Chondrocyte (in vitro differentiated cells): Measurements from ENCODE around the gene C11orf68. TPM values are rescaled to one million over a fixed set of nuclear protein-coding genes. Genes with fewer than 3 reads are reported as not detected.
A peak's percentile ranks its signal among the peaks of the same experiment; 100 is the strongest.

Experiments
- DNase-seq: peaks from one replicate; pipeline ENCODE4 v3.0.0; 2021; ENCODE audit warnings: mixed read lengths, low spot score
- H3K27ac Mint-ChIP-seq: one replicate; pipeline ENCODE4 v1.8.0; 2021; ENCODE audit warnings: mild to moderate bottlenecking, moderate library complexity, mixed read lengths; ENCODE audit not compliant: unreplicated experiment
- H3K27me3 Mint-ChIP-seq: 2 replicates; pipeline ENCODE4 v1.8.0; 2021; ENCODE audit warnings: low read depth, mixed read lengths
- H3K36me3 Mint-ChIP-seq: 2 replicates; pipeline ENCODE4 v1.8.0; 2021; ENCODE audit warnings: low read depth, mixed read lengths
- H3K4me1 Mint-ChIP-seq: 2 replicates; pipeline ENCODE4 v1.8.0; 2021; ENCODE audit warnings: low read depth, mild to moderate bottlenecking, mixed read lengths
- H3K4me3 Mint-ChIP-seq: one replicate; pipeline ENCODE4 v1.8.0; 2021; ENCODE audit warnings: mild to moderate bottlenecking, moderate library complexity, mixed read lengths; ENCODE audit not compliant: unreplicated experiment
- H3K9me3 Mint-ChIP-seq: 2 replicates; pipeline ENCODE4 v1.8.0; 2021; ENCODE audit warnings: low read depth, mixed read lengths
- CTCF ChIP-seq: fragments of 200-600 bp; sonication (generic); IDR thresholded peaks from 2 replicates; pipeline ENCODE4 v1.5.0; 2021; ENCODE audit warnings: antibody characterized with exemption, mild to moderate bottlenecking, moderate library complexity
- total RNA-seq: library from RNA; stranded (reverse); gene quantifications from 3 replicates; pipeline ENCODE4 v1.2.1, GENCODE V29; 2021

The C11orf68 gene
- total RNA-seq, 1 donor from 2014 or later = 68.8 TPM

GRCh38 chr11:65932558-65932919 lies 13.7 kb upstream of the C11orf68 start:
- Mint-ChIP-seq H3K27ac (no peak overlapping the region), H3K4me1 (peaks cover 3% of the 10 kb centered on the region)
- no peak for DNase-seq

GRCh38 chr11:65931773-65932557 lies 13.1 kb upstream of the C11orf68 start:
- DNase-seq = no peak
- Mint-ChIP-seq H3K9me3 (no peaks in the 10 kb centered on the region), H3K27me3 (no peaks in the 10 kb centered on the region), H3K27ac (no peak overlapping the region), H3K36me3 (no peaks in the 10 kb centered on the region), H3K4me1 (peaks cover 3% of the 10 kb centered on the region), H3K4me3 (no peak overlapping the region)
- TF ChIP-seq CTCF = no peak

More at GRCh38 chr11:65932558-65932919, 13.7 kb upstream of the C11orf68 start:
- no peaks in the 10 kb centered on the region for H3K36me3 Mint-ChIP-seq
- H3K27me3 Mint-ChIP-seq = no peaks in the 10 kb centered on the region
- peak; percentile 34 for TF ChIP-seq CTCF
- no peaks in the 10 kb centered on the region for H3K9me3 Mint-ChIP-seq
- H3K4me3 Mint-ChIP-seq = no peak overlapping the region

GRCh38 chr11:65928667-65929066 lies 9.8 kb upstream of the C11orf68 start:
- no peak for DNase-seq
- no peak overlapping the region for H3K27ac Mint-ChIP-seq
- no peaks in the 10 kb centered on the region for H3K36me3 Mint-ChIP-seq
- no peaks in the 10 kb centered on the region for H3K9me3 Mint-ChIP-seq
- no peak overlapping the region for H3K4me3 Mint-ChIP-seq
- TF ChIP-seq CTCF = no peak
- H3K27me3 Mint-ChIP-seq = no peaks in the 10 kb centered on the region
- no peaks in the 10 kb centered on the region for H3K4me1 Mint-ChIP-seq

GRCh38 chr11:65927904-65928397 lies 9.1 kb upstream of the C11orf68 start:
- no peaks in the 10 kb centered on the region for H3K27me3 Mint-ChIP-seq
- DNase-seq = no peak
- H3K36me3 Mint-ChIP-seq = peaks cover 4% of the 10 kb centered on the region
- H3K9me3 Mint-ChIP-seq = no peaks in the 10 kb centered on the region
- TF ChIP-seq CTCF = no peak
- H3K4me1 Mint-ChIP-seq = no peaks in the 10 kb centered on the region
- H3K4me3 Mint-ChIP-seq = no peak overlapping the region
- no peak overlapping the region for H3K27ac Mint-ChIP-seq

GRCh38 chr11:65925397-65925796 lies 6.5 kb upstream of the C11orf68 start:
- DNase-seq = no peak
- H3K27ac Mint-ChIP-seq = no peak overlapping the region
- peaks cover 11% of the 10 kb centered on the region for H3K36me3 Mint-ChIP-seq
- TF ChIP-seq CTCF = no peak
- no peaks in the 10 kb centered on the region for H3K27me3 Mint-ChIP-seq
- no peaks in the 10 kb centered on the region for H3K9me3 Mint-ChIP-seq
- peaks cover 5% of the 10 kb centered on the region for H3K4me1 Mint-ChIP-seq
- no peak overlapping the region for H3K4me3 Mint-ChIP-seq
